Upper lobe of left lung (tissue), 4 donors: Measurements from ENCODE around the gene C1orf122.

Experiments used
- EP300 ChIP-seq, 4 donors: sonication (generic); formaldehyde crosslinking; IDR thresholded peaks; one replicate each; pipeline ENCODE4 v1.5.1; 2017; ENCODE audit warnings: antibody characterized with exemption in 4 of 4, control low read depth in 2 of 4
- POLR2A ChIP-seq, 4 donors: fragments of 450-650 bp; IDR thresholded peaks; one replicate each; pipeline ENCODE4 v1.5.1; 2016 to 2017; ENCODE audit warnings: antibody characterized with exemption in 4 of 4, mild to moderate bottlenecking in 2 of 4
- POLR2AphosphoS5 ChIP-seq, 2 donors: sonication (generic); formaldehyde crosslinking; IDR thresholded peaks; one replicate each; pipeline ENCODE4 v1.5.1; 2017; ENCODE audit warnings: antibody characterized with exemption in 2 of 2
- TF ChIP-seq, protein P1 (sequence below), 6 experiments: fragments of 450-650 bp in 4 of 6; fragments of 200-600 bp in 2 of 6; sonication (generic) in 2 of 6; IDR thresholded peaks; one replicate each; pipeline ENCODE4 v1.5.1; 2016 to 2019; ENCODE audit warnings: antibody characterized with exemption in 6 of 6

- TF ChIP-seq POLR2A (IDR thresholded peaks at IDR 0.05) (no peak), EP300 (IDR thresholded peaks at IDR 0.05) (no peak), POLR2AphosphoS5 (IDR thresholded peaks at IDR 0.05) (no peak)
- TF ChIP-seq, protein P1, sequence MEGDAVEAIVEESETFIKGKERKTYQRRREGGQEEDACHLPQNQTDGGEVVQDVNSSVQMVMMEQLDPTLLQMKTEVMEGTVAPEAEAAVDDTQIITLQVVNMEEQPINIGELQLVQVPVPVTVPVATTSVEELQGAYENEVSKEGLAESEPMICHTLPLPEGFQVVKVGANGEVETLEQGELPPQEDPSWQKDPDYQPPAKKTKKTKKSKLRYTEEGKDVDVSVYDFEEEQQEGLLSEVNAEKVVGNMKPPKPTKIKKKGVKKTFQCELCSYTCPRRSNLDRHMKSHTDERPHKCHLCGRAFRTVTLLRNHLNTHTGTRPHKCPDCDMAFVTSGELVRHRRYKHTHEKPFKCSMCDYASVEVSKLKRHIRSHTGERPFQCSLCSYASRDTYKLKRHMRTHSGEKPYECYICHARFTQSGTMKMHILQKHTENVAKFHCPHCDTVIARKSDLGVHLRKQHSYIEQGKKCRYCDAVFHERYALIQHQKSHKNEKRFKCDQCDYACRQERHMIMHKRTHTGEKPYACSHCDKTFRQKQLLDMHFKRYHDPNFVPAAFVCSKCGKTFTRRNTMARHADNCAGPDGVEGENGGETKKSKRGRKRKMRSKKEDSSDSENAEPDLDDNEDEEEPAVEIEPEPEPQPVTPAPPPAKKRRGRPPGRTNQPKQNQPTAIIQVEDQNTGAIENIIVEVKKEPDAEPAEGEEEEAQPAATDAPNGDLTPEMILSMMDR (IDR thresholded peaks at IDR 0.05), result no peak
Measured at GRCh38 chr1:37845786-37846185, 38.2 kb downstream of the C1orf122 start.
